ENCODE measurements around the gene RNGTT.

RNGTT gene

GRCh38 chr6:88641178-88641903 is 322.1 kb downstream of the RNGTT start:
- DNase-seq: no peak

- DNase-seq: no peak
Observed at GRCh38 chr6:88637761-88638545, 325.5 kb downstream of the RNGTT start.

DNA sequence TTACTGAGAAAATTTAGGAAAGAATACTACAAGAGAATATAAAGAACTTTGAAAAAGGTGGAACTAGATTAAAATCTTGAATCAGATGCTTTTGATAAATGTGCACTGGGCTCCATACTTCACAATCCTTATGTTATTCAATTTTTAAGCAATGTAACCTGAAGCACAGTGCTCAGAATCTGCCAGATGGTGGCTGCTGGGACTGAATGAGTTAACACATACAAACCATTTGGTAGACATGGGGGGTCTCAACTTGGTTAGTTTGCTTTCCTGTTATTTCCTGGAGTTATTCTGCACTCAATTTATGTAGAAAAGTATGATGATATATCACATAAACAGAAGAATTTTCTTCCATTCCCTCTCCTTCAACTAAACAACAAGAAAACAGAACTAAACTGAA is 326.5 kb downstream of the RNGTT start:
- DNase-seq: no peak

DNA sequence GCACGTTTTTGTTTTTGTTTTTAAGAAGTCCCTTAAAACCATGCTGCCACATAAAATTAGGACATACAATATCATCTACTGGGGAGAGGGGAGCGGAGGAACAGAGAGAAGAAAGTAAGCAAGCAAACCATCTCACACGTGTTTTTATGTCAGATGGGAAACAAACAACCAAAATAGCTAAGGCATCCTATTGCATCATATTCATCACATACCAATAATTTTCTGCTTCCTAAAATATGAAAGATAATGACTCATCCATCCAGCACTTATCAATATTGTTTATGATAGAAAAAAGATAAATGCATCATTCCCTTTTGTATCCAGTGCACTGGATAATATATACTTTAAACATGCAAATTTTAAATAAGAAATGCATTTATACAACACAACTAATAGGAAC is 329.6 kb downstream of the RNGTT start:
- no peak for DNase-seq

DNA sequence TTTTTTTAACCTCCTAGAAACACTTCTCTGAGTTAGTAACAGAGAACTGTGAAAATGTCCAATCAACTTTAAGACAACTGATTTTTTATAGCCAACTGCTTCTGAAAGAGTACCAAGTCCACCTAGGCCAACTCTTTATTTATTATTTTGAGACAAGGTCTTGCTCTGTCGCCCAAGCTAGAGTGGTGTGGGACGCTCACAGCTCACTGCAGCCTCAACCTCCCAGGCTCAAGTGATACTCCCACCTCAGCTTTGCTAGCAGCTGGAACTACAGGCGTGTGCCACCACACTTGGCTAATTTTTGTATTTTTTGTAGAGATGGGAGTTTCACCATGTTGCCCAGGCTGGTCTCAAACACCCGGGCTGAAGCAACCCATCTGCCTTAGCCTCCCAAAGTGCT is 331.6 kb downstream of the RNGTT start:
- DNase-seq: no peak

- DNase-seq: no peak
Observed at GRCh38 chr6:88629838-88630494, 333.5 kb downstream of the RNGTT start.

DNA sequence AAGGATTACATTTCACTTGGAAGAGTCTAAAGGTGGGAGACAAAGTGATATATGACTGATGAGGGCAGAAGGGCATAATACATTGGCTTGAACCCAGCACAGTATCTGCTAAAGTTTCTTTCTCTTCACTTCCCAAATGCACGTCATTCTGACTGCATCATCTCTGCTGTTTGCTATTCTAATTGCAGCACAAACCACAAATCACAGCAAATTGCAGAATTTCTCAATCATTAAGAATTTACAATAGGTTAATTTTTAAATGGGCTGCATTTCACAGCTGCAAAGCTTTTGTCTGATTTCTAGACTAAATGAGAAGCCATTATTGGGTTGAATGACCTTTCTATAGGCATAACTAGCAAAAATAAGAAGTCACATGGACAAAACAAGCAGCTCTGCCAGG is 337.0 kb downstream of the RNGTT start:
- DNase-seq: no peak

DNA sequence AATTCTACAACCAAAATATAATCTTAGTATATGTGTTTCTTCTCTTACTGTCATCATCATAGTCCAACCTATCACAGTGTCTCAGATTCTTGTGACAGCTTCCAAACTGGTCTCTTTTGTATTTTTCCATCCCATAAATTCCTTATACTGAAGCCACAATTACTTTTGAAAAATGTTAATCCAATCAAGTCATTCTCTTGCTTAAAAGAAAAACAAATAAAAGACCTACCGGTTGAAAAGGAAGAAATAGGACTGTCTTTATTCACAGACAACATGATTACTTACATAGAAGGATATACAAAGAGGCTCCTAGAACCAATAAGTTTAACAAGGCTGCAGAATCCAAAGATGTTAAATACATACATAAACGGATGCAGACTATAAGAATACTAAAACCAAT is 339.9 kb downstream of the RNGTT start:
- no peak for DNase-seq

GRCh38 chr6:88619951-88620350 is 343.5 kb downstream of the RNGTT start:
- DNase-seq: no peak

DNA sequence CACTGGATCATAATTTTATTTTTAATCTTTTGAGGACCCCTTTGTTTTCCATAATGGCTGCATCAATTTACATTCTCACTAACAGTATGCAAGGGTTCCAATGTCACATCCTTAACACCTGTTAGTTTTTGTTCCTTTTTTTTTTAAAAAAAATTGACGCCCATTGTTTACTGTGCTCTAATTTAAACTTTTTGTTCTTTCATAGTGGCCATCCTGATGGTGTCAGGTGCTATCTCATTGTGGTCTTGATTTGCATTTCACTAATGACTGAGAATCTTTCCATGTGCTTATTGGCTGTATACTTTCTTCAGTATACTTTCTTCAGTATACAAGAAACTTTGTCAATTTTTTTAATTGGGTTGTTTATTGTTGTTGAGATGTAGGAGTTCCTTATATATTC is 347.0 kb downstream of the RNGTT start:
- no peak for DNase-seq

DNA sequence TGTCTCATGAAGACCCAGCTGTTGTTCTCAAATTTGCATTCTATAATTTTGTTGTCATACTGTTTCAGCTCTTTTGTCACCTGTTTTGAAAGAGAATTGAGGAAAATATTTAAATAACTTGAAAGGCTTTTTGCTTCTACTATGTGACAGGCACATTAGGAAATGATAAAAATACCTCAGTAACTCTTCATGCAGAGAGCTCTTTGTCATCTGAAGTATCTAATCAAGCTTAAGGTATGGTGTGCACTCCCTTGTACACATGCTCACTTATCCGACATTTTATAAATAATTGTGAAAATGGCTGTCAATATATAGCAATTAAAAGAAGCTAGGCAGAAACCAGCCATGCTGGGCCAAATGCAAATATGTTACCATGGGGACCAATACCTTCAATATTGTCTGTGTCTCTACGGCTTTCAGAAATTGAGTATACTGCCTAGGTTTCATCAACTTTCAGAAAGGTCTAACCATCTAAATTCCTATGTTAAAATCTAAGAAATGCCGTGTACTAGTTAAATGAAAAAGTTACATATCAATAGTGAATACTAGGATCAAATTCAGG is 349.0 kb downstream of the RNGTT start:
- DNase-seq: no peak

- no peak for DNase-seq
Observed at GRCh38 chr6:88612631-88613030, 350.8 kb downstream of the RNGTT start.

- DNase-seq: no peak
Observed at GRCh38 chr6:88611721-88612120, 351.7 kb downstream of the RNGTT start.

DNA sequence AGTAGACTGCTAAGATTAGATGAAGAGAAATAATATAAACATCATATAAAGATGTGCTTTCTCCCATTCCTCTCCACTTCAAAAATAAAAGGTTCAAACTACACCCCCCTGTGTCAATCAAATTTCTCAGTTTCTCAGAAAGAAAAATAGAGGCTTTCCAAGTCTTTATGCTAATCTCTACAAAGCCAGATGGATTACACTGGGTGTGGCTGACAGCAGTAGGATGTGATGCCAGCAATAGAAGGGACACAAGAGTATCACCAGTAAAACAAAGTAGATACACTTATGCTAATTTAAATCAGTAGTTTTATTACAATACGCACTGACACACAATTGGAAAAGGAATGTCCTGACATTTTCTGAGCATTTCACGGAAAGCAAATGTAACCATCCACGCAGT is 353.4 kb downstream of the RNGTT start:
- DNase-seq: no peak

GRCh38 chr6:88605271-88605670 is 358.1 kb downstream of the RNGTT start:
- DNase-seq: no peak

DNA sequence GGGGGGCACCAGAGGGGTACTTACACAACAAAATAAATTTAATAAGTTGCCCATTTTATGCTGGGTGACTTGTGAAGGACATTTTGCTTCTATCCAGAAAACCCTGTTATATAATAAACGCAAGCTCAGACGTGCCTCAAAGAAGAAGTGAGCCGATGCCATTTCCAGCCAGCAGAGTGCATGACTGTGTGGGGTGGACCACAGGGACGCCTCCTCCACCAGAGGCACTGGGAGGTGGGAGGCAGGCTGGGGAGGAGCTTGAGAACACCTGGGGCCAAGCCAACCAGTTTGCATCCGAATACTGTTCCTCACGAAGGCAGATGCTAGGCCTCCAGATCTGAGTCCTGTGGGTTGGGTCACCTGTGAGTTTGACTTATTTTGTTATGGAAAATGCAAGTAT is 363.8 kb downstream of the RNGTT start:
- DNase-seq: no peak

DNA sequence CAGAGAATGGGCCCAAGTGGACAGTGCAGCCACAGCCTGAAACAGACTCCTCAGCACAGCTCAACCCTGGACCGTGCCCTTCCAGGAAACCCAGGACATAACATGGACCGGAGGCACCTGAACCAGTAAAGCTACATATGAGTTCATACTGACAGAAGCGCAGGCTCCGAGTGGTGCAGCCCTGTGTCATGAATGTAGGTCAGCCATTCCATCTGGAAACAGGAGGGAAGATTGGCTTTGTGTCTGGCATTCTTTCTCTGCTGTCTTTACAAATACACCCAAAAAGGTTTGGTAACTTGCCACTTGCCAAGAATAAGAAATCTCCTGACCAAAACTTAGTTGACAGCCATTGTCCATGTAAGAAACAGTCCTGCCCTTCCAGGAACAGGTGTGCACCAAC is 366.6 kb downstream of the RNGTT start:
- no peak for DNase-seq

- no peak for DNase-seq
Observed at GRCh38 chr6:88588938-88589337, 374.5 kb downstream of the RNGTT start.

GRCh38 chr6:88587150-88587520 is 376.3 kb downstream of the RNGTT start:
- DNase-seq: no peak

- no peak for DNase-seq
Observed at GRCh38 chr6:88586371-88587149, 376.9 kb downstream of the RNGTT start.

DNA sequence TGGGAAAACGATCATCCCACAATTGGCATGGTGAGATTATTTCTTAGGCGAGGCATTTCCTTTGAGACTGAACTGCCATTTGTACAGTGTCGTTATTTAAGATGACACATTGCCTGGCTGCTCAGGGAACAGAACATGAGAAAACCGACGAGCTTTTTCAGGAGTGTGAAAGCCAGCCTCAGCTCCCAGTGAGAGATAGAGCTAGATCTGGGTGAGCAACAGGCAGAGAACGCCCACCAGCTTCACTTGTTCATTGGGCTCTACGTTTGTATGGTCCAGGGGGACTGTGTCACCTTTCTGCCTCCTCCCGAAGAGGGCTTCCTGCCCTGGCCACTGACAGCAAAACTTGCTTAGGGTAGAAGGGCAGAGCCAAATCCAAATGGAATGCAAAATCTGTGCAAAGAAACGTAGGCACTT is 378.1 kb downstream of the RNGTT start:
- DNase-seq: no peak

- DNase-seq: no peak
Observed at GRCh38 chr6:88584581-88585275, 378.7 kb downstream of the RNGTT start.
